Progenitor cell of endocrine pancreas (in vitro differentiated cells): ENCODE results near the gene RPGRIP1. TPM values are rescaled to one million over a fixed set of nuclear protein-coding genes. Genes with fewer than 3 reads are reported as not detected.

Experiments
- DNase-seq: peaks from one replicate; pipeline ENCODE4 v3.0.0; 2021; ENCODE audit warnings: low spot score; ENCODE audit not compliant: unreplicated experiment
- H3K27ac Mint-ChIP-seq: 2 replicates; pipeline ENCODE4 v1.8.0; 2021; ENCODE audit warnings: mild to moderate bottlenecking, moderate library complexity, mixed read lengths
- H3K27me3 Mint-ChIP-seq: 2 replicates; pipeline ENCODE4 v1.8.0; 2021; ENCODE audit warnings: mixed read lengths
- H3K36me3 Mint-ChIP-seq: 2 replicates; pipeline ENCODE4 v1.8.0; 2022; ENCODE audit warnings: mixed read lengths; ENCODE audit not compliant: insufficient read depth
- H3K4me1 Mint-ChIP-seq: 2 replicates; pipeline ENCODE4 v1.8.0; 2021; ENCODE audit warnings: low read depth, mixed read lengths
- H3K4me3 Mint-ChIP-seq: 2 replicates; pipeline ENCODE4 v1.8.0; 2021; ENCODE audit warnings: low read depth, mild to moderate bottlenecking, moderate library complexity, mixed read lengths
- H3K9me3 Mint-ChIP-seq: 2 replicates; pipeline ENCODE4 v1.8.0; 2021; ENCODE audit warnings: low read depth, mixed read lengths
- total RNA-seq: library from RNA; stranded (reverse); gene quantifications from 2 replicates; pipeline ENCODE4 v1.2.1, GENCODE V29; 2021
- TF ChIP-seq, protein P1 (sequence below): fragments of 200-600 bp; sonication (generic); IDR thresholded peaks from one replicate; pipeline ENCODE4 v1.5.0; 2021; ENCODE audit warnings: antibody characterized with exemption, mild to moderate bottlenecking; ENCODE audit not compliant: unreplicated experiment

The RPGRIP1 gene
- total RNA-seq, 1 donor from 2014 or later: 0.19 TPM

GRCh38 chr14:21317398-21317797, 37.5 kb downstream of the RPGRIP1 start:
- Mint-ChIP-seq H3K4me3 (no peak overlapping the region), H3K27ac (no peak overlapping the region), H3K9me3 (no peaks in the 10 kb centered on the region), H3K36me3 (peaks cover 1% of the 10 kb centered on the region), H3K27me3 (no peaks in the 10 kb centered on the region), H3K4me1 (peaks cover 2% of the 10 kb centered on the region)
- DNase-seq: no peak
- TF ChIP-seq, protein P1, sequence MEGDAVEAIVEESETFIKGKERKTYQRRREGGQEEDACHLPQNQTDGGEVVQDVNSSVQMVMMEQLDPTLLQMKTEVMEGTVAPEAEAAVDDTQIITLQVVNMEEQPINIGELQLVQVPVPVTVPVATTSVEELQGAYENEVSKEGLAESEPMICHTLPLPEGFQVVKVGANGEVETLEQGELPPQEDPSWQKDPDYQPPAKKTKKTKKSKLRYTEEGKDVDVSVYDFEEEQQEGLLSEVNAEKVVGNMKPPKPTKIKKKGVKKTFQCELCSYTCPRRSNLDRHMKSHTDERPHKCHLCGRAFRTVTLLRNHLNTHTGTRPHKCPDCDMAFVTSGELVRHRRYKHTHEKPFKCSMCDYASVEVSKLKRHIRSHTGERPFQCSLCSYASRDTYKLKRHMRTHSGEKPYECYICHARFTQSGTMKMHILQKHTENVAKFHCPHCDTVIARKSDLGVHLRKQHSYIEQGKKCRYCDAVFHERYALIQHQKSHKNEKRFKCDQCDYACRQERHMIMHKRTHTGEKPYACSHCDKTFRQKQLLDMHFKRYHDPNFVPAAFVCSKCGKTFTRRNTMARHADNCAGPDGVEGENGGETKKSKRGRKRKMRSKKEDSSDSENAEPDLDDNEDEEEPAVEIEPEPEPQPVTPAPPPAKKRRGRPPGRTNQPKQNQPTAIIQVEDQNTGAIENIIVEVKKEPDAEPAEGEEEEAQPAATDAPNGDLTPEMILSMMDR: no peak

GRCh38 chr14:21320913-21321312, 41.0 kb downstream of the RPGRIP1 start:
- Mint-ChIP-seq H3K4me1 (peaks cover 2% of the 10 kb centered on the region), H3K27me3 (peaks cover 2% of the 10 kb centered on the region), H3K27ac (no peak overlapping the region), H3K9me3 (no peaks in the 10 kb centered on the region), H3K4me3 (no peak overlapping the region), H3K36me3 (peaks cover 1% of the 10 kb centered on the region)
- no peak for DNase-seq
- TF ChIP-seq, protein P1: no peak

DNA sequence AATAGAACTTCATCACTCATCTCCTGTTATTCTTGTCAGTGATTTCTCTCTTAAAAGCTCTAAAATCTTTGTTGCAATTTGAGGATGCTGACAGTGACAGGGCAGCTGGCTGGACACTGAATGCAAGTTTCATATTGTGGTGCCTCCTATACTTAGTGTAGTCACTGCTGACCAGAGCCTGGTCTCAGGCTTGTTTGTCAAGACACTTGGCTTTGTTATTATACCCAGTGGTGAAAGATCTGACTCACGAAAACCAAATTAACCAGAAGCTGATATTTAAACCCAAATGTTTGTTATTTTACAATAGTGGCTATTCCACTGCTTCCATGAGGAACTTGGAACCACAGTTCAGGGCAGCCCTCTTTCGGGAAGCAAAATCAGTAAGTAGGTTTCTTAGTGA, 42.8 kb downstream of the RPGRIP1 start:
- TF ChIP-seq, protein P1: no peak
- Mint-ChIP-seq H3K36me3 (peaks cover 1% of the 10 kb centered on the region), H3K27ac (no peak overlapping the region), H3K4me1 (peaks cover 2% of the 10 kb centered on the region), H3K9me3 (no peaks in the 10 kb centered on the region), H3K4me3 (no peak overlapping the region), H3K27me3 (peaks cover 2% of the 10 kb centered on the region)
- no peak for DNase-seq

DNA sequence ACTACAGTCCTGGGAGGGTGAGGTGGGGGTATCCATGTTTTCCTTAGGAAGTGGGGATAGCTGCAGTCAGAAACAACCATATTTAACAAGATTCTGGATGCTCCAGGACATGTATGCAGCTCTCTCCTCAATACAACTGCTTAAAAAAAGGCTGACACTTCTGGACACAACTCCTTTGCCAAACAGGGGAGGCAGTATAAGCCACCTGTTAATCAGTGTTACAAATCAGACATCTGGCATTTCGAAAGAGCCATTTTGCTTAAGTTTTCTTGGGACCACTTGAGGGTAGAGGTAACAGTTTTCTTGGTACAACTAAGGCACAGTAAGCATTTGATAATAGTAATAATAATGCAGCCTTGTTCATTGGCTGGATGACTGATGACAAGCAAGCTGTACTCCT, 47.1 kb downstream of the RPGRIP1 start:
- Mint-ChIP-seq H3K4me3 (no peak overlapping the region), H3K9me3 (no peaks in the 10 kb centered on the region), H3K4me1 (no peaks in the 10 kb centered on the region), H3K27ac (no peak overlapping the region), H3K27me3 (peaks cover 2% of the 10 kb centered on the region), H3K36me3 (no peaks in the 10 kb centered on the region)
- DNase-seq: no peak
- TF ChIP-seq, protein P1: no peak

Other genes with a start within 250 kb of the RPGRIP1 start
- 0.84 TPM in 1 of 2 replicates, not detected in the other for gene TPPP2, start 249.9 kb upstream of the RPGRIP1 start, total RNA-seq
- gene RNASE13, start 245.3 kb upstream of the RPGRIP1 start, total RNA-seq: not detected in 2 replicates
- gene RNASE7, start 237.7 kb upstream of the RPGRIP1 start, total RNA-seq: not detected in 2 replicates
- gene RNASE8, start 222.3 kb upstream of the RPGRIP1 start, total RNA-seq: not detected in 2 replicates
- gene ARHGEF40, start 209.8 kb upstream of the RPGRIP1 start, total RNA-seq: 57.3 and 65.3 TPM in 2 replicates
- 103 and 111 TPM in 2 replicates for gene ZNF219, start 181.4 kb upstream of the RPGRIP1 start, total RNA-seq
- gene TMEM253, start 179.0 kb upstream of the RPGRIP1 start, total RNA-seq: 1.1 and 1.4 TPM in 2 replicates
- not detected in 2 replicates for gene OR5AU1, start 124.0 kb upstream of the RPGRIP1 start, total RNA-seq
- gene HNRNPC, start 10.6 kb upstream of the RPGRIP1 start, total RNA-seq: 676 and 690 TPM in 2 replicates
- 106 and 108 TPM in 2 replicates for gene SUPT16H, start 103.9 kb downstream of the RPGRIP1 start, total RNA-seq
- 147 and 149 TPM in 2 replicates for gene CHD8, start 176.0 kb downstream of the RPGRIP1 start, total RNA-seq
- gene RAB2B, start 196.9 kb downstream of the RPGRIP1 start, total RNA-seq: 41.0 and 45.2 TPM in 2 replicates
- 65.1 and 71.8 TPM in 2 replicates for gene TOX4, start 197.1 kb downstream of the RPGRIP1 start, total RNA-seq
- gene METTL3, start 231.3 kb downstream of the RPGRIP1 start, total RNA-seq: 82.6 and 82.7 TPM in 2 replicates
- 83.5 and 89.2 TPM in 2 replicates for gene SALL2, start 246.3 kb downstream of the RPGRIP1 start, total RNA-seq